CD14-positive monocyte (primary cell): ENCODE data around the gene RBM19. TPM values are rescaled to one million over a fixed set of nuclear protein-coding genes. Genes with fewer than 3 reads are reported as not detected.

Experiments
- DNase-seq, 3 donors: peaks; one replicate each; pipeline ENCODE4 v3.0.0-alpha.2; 2011 to 2022
- H2AFZ ChIP-seq: 2 replicates; pipeline ENCODE4 v1.6.0; 2012; ENCODE audit warnings: mild to moderate bottlenecking, low read depth, low read length, inconsistent platforms; ENCODE audit not compliant: insufficient read depth, poor library complexity, severe bottlenecking
- H3K27ac ChIP-seq, 2 donors: 1 replicate in 1 of 2; 2 replicates in 1 of 2; pipeline ENCODE4 v1.5.1; 2012 to 2013; ENCODE audit warnings: low read length in 2 of 2, control low read depth in 1 of 2, inconsistent platforms in 1 of 2, low read depth in 1 of 2, mild to moderate bottlenecking in 1 of 2
- H3K27me3 ChIP-seq, 2 donors: one replicate each; pipeline versions ENCODE4 v1.6.0 to v1.6.1; 2011 to 2013; ENCODE audit warnings: low read length in 2 of 2; ENCODE audit not compliant: control insufficient read depth in 2 of 2, insufficient read depth in 2 of 2
- H3K36me3 ChIP-seq, 2 donors: replicated peaks in 1 of 2; 1 replicate in 1 of 2; 2 replicates in 1 of 2; pipeline versions ENCODE4 v1.5.1 to v1.6.1; 2012 to 2013; ENCODE audit warnings: low read length in 2 of 2, control low read depth in 1 of 2, inconsistent platforms in 1 of 2, mild to moderate bottlenecking in 1 of 2; ENCODE audit not compliant: insufficient read depth in 2 of 2, control insufficient read depth in 1 of 2
- H3K4me1 ChIP-seq, 2 donors: 1 replicate in 1 of 2; 2 replicates in 1 of 2; pipeline versions ENCODE4 v1.5.1 to v1.6.1; 2012 to 2013; ENCODE audit warnings: low read length in 2 of 2, control low read depth in 1 of 2, inconsistent platforms in 1 of 2, mild to moderate bottlenecking in 1 of 2, moderate library complexity in 1 of 2; ENCODE audit not compliant: insufficient read depth in 2 of 2, control insufficient read depth in 1 of 2
- H3K4me2 ChIP-seq: replicated peaks from 2 replicates; pipeline ENCODE3; 2012; ENCODE audit warnings: low read length, moderate library complexity, mild to moderate bottlenecking; ENCODE audit not compliant: poor library complexity, severe bottlenecking; ENCODE audit errors: extremely low read depth
- H3K4me3 ChIP-seq, 3 experiments: fragments of 200-600 bp in 1 of 3; sonication (generic) in 1 of 3; replicated peaks in 1 of 3; 1 replicate in 2 of 3; 2 replicates in 1 of 3; pipeline ENCODE4 v1.5.1; 2011 to 2013; ENCODE audit warnings: low read length in 3 of 3, mild to moderate bottlenecking in 3 of 3, control low read depth in 2 of 3, low read depth in 2 of 3, inconsistent platforms in 1 of 3, moderate library complexity in 1 of 3
- H3K79me2 ChIP-seq: 2 replicates; pipeline ENCODE4 v1.6.0; 2012; ENCODE audit warnings: mild to moderate bottlenecking, control low read depth, inconsistent platforms, low read length, moderate library complexity; ENCODE audit not compliant: insufficient read depth
- H3K9ac ChIP-seq: 2 replicates; pipeline ENCODE4 v1.6.0; 2017; ENCODE audit warnings: low read length, mild to moderate bottlenecking; ENCODE audit not compliant: insufficient read depth, poor library complexity, severe bottlenecking
- H3K9me3 ChIP-seq, 2 donors: replicated peaks in 1 of 2; 1 replicate in 1 of 2; 2 replicates in 1 of 2; pipeline versions ENCODE4 v1.5.1 to v1.6.1; 2012 to 2013; ENCODE audit warnings: low read length in 2 of 2, control low read depth in 1 of 2; ENCODE audit not compliant: control insufficient read depth in 1 of 2, insufficient read depth in 1 of 2
- H4K20me1 ChIP-seq: 2 replicates; pipeline ENCODE4 v1.6.0; 2012; ENCODE audit warnings: mild to moderate bottlenecking, low read length, control low read depth, moderate library complexity; ENCODE audit not compliant: insufficient read depth
- H3K27ac Mint-ChIP-seq, 7 donors: one replicate each; pipeline ENCODE4 v1.8.0; 2020; ENCODE audit warnings: mild to moderate bottlenecking in 7 of 7, mixed read lengths in 7 of 7, moderate library complexity in 6 of 7, inconsistent platforms in 2 of 7
- H3K27me3 Mint-ChIP-seq, 3 donors: one replicate each; pipeline ENCODE4 v1.8.0; 2021 to 2022; ENCODE audit warnings: low read depth in 3 of 3, mild to moderate bottlenecking in 3 of 3, mixed read lengths in 3 of 3, moderate library complexity in 3 of 3, inconsistent platforms in 1 of 3
- H3K36me3 Mint-ChIP-seq, 2 donors: one replicate each; pipeline ENCODE4 v1.8.0; 2020; ENCODE audit warnings: mixed read lengths in 2 of 2, inconsistent platforms in 1 of 2, mild to moderate bottlenecking in 1 of 2
- H3K4me1 Mint-ChIP-seq: one replicate; pipeline ENCODE4 v1.8.0; 2020; ENCODE audit warnings: mild to moderate bottlenecking, mixed read lengths
- H3K4me3 Mint-ChIP-seq, 2 donors: one replicate each; pipeline ENCODE4 v1.8.0; 2020; ENCODE audit warnings: mild to moderate bottlenecking in 2 of 2, mixed read lengths in 2 of 2, moderate library complexity in 1 of 2
- H3K9me3 Mint-ChIP-seq, 7 donors: one replicate each; pipeline ENCODE4 v1.8.0; 2020 to 2022; ENCODE audit warnings: mixed read lengths in 7 of 7, mild to moderate bottlenecking in 6 of 7, moderate library complexity in 6 of 7, inconsistent platforms in 2 of 7
- CTCF ChIP-seq: fragments of 200-600 bp; IDR thresholded peaks from one replicate; pipeline ENCODE4 v1.8.0; 2022; ENCODE audit warnings: antibody characterized with exemption, mild to moderate bottlenecking
- WGBS: methylation state at CpG from one replicate; pipeline ENCODE4 v1.1.5; 2013; ENCODE audit warnings: missing lambda C conversion rate; ENCODE audit not compliant: insufficient coverage; 5-methylcytosine and 5-hydroxymethylcytosine counted together
- intact Hi-C, 2 donors: fragments of 100-400 bp; cut with micrococcal nuclease; formaldehyde crosslinking; loops; one replicate each; pipeline versions ENCODE4 v1.15.0 to v1.15.1; 2023
- polyA plus RNA-seq, 3 donors: library from polyadenylated mRNA; depleted of rRNA in 1 of 3; unstranded in 2 of 3; stranded (reverse) in 1 of 3; fragments of 300-500 nt in 2 of 3; fragments of >200 nt in 1 of 3; fragmentation: Illumina TruSeq in 2 of 3; gene quantifications; 1 replicate in 2 of 3; 2 replicates in 1 of 3; pipeline ENCODE4 v1.2.3, GENCODE V29; 2012 to 2021

Gene RBM19
- polyA plus RNA-seq, 3 donors: 2.1 to 30.4 (median 2.2) TPM

- Histone ChIP-seq H3K36me3 (peaks cover 0 to 46% of the 10 kb centered on the region in 2 donors), H4K20me1 (no peaks in the 10 kb centered on the region), H3K4me3 (no peak overlapping the region), H3K9ac (no peak overlapping the region), H3K4me2 (no peak overlapping the region), H3K79me2 (no peaks in the 10 kb centered on the region), H3K4me1 (no peaks in the 10 kb centered on the region), H2AFZ (no peak overlapping the region), H3K9me3 (no peaks in the 10 kb centered on the region), H3K27me3 (no peaks in the 10 kb centered on the region), H3K27ac (no peak overlapping the region)
- Mint-ChIP-seq H3K36me3 (peaks cover 42 to 43% of the 10 kb centered on the region in 2 donors), H3K27ac (no peak overlapping the region), H3K27me3 (peaks cover 0 to 2% (median 0%) of the 10 kb centered on the region in 3 donors), H3K4me1 (no peaks in the 10 kb centered on the region), H3K9me3 (no peaks in the 10 kb centered on the region), H3K4me3 (no peak overlapping the region)
- WGBS: 100% methylated on average over 2 of the region's 4 CpGs
- intact Hi-C loops: no loop called here
- TF ChIP-seq CTCF: no peak
- DNase-seq: no peak
Observed at GRCh38 chr12:113891167-113891692, 74.9 kb downstream of the RBM19 start.

DNA sequence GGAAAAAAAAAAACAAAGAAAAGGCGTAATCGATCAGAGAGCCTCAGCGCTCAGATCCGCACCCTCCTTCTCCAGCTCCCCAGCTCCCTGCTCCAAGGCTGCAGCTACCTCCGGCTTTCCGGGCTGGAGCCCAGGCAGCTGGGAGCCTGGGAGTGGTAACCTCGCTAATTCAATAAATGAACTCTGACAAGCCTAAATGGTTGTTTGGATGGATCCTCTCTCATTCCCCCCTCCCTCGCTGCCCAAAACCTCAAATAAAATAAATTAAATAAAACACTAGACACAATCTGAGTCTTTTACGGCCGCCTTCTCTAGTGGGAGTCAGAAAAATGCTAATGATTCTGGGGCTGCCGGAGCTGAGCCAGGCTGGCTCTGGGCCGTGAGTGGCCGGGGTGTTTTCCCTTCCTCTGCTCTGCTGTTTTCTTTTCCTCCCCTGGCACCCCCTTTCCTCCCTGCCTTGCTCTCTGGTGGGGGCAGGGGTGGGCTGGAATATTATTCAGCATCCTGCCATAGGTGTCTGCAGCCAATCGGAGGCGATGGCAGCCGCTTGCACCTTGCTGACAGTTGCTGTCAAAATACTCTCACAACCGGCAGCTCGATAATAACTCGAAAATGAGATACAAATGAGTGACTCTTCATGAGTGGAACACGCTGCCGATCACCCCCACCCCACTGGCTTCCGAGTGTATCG is 76.1 kb downstream of the RBM19 start:
- DNase-seq: no peak
- no peak overlapping the region for H3K27ac ChIP-seq
- H4K20me1 ChIP-seq: no peaks in the 10 kb centered on the region
- H3K4me1 Mint-ChIP-seq: no peaks in the 10 kb centered on the region
- H2AFZ ChIP-seq: no peak overlapping the region
- H3K9ac ChIP-seq: no peak overlapping the region
- peaks cover 0 to 2% (median 0%) of the 10 kb centered on the region in 3 donors for H3K27me3 Mint-ChIP-seq
- no peaks in the 10 kb centered on the region for H3K9me3 ChIP-seq
- TF ChIP-seq CTCF: no peak
- H3K27me3 ChIP-seq: no peaks in the 10 kb centered on the region
- no peaks in the 10 kb centered on the region for H3K4me1 ChIP-seq
- peak overlapping the region in 1 of 7 donors; percentile 31 for H3K27ac Mint-ChIP-seq
- H3K4me3 ChIP-seq: no peak overlapping the region
- no peaks in the 10 kb centered on the region for H3K9me3 Mint-ChIP-seq
- H3K79me2 ChIP-seq: no peaks in the 10 kb centered on the region
- H3K36me3 ChIP-seq: peaks cover 0 to 42% of the 10 kb centered on the region in 2 donors
- 100% methylated on average over 6 of the region's 23 CpGs for WGBS
- intact Hi-C loops: no loop called here
- H3K4me3 Mint-ChIP-seq: no peak overlapping the region
- H3K4me2 ChIP-seq: no peak overlapping the region
- H3K36me3 Mint-ChIP-seq: peaks cover 39 to 41% of the 10 kb centered on the region in 2 donors
